GM23248 (cell line): ENCODE measurements around the gene MACF1.

ENCODE experiments used
- EZH2 ChIP-seq: fragments of 200-600 bp; sonication (generic); IDR thresholded peaks from 2 replicates; pipeline ENCODE4 v1.6.1; 2018; ENCODE audit warnings: antibody characterized with exemption, mild to moderate bottlenecking; ENCODE audit not compliant: insufficient read depth, poor library complexity, severe bottlenecking
- EZH2phosphoT487 ChIP-seq: fragments of 200-600 bp; sonication (generic); IDR thresholded peaks from 2 replicates; pipeline ENCODE4 v1.6.1; 2018; ENCODE audit warnings: antibody characterized with exemption, moderate library complexity, mild to moderate bottlenecking, low read depth; ENCODE audit not compliant: insufficient read depth

DNA sequence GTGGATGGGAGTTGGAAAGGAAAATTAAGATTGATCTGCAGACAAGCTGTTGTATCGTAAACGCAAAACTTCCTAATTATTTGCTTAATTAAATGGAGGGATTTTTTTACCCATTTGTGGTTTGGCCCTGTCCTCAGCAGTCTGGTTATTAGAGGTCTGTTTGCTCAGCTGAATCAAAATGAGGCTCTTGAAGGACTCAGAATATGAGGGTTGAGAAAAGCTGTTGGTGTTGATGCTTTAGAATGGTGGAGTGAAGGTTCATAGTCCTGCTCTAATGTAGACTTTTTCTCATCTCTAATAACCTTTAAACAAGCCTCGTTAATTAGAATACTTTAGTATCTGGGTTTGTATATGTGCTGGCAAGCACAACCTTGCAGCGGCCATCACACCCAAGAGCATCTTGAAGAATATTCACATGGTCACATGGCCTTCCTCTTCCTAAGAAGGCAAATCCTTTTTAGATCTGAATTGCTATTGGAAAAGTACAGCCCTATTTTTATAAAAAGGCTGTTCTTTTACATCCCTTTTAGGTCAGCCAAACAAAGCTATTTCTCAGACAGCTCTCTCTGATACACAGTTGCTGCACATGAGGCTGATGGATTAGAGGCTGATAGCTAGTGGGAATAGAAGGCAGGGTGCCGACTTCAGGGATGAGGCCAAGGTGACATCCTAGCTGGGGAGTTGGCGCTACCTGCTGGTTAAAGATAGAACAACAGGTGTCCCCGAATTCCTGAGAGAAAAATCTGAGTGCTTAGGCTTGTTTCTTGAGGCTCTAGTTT, 53.8 kb downstream of the MACF1 start:
- TF ChIP-seq EZH2 = no peak
- no peak for TF ChIP-seq EZH2phosphoT487
